ENCODE measurements around the gene PLA1A. TPM values are rescaled to one million over a fixed set of nuclear protein-coding genes. Genes with fewer than 3 reads are reported as not detected.

The PLA1A gene
- total RNA-seq, 1 donor from 2014 or later = not detected

DNA sequence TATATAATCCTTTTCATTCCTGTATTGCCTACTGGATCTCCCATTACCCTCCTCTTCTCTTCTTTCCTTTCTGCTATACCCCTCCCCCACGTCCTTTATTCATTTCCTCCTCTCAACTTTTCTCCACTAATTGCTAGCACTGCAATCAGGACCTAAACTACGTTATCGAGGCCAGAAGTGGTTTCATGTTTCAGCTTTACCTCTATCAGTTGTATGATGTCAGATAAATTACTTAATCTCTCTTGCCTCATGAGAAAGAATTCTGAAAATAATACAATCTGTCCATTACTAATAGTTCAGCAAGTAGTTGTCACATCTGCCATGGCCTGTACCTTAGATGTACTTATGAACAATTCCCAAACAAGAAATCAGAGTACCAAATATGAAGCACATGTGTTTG lies 52.1 kb downstream of the PLA1A start:
- intact Hi-C loops (cut with micrococcal nuclease) = no loop called here
- no peaks in the 10 kb centered on the region for H3K9me3 Mint-ChIP-seq

DNA sequence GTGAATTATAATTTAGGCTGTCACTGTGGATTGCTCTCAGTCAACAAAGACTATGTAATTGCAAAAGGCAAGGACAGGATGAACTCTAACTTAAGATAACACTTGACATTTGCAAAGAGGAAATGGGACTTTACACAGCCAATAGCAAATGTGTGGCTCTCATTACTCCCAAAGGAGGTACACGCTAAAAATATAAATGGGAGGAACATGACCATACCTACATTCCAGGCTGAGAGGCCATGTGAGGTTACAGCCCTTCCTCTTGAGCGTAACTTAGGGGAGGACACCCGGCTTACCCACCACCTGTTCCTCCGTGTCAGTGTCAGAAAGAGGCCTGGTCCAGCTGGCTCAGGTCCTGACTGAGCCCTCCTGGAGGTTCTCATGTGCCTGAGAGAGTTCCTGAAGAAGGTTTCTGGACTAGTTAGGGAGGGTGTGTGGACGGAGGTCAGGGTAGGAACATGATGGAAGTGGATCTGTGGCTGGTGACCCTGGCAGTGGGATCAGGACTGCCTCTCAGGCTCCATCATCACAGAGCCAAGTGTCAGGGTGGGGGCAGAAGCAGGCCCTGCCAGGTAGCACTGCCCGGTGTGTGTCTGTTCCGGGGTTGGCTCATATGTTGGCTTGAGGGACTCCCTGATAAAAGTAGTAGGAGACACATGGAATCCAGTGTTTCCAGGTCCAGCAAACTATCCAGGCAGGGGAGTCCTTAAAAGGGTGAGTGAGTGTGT lies 54.8 kb downstream of the PLA1A start:
- peaks cover 7% of the 10 kb centered on the region for H3K4me1 Mint-ChIP-seq (ENCODE audit: low read depth)
- intact Hi-C loops (cut with micrococcal nuclease) = no loop called here

More for the DNA sequence above, 52.1 kb downstream of the PLA1A start:
- H3K4me3 Mint-ChIP-seq (ENCODE audit: low read depth) = no peak overlapping the region
- peaks cover 5% of the 10 kb centered on the region for H3K4me1 Mint-ChIP-seq (ENCODE audit: low read depth)
- H3K27ac Mint-ChIP-seq = no peak overlapping the region
- H3K36me3 Mint-ChIP-seq (ENCODE audit: low read depth) = no peaks in the 10 kb centered on the region
- H3K27me3 Mint-ChIP-seq (ENCODE audit: low read depth) = no peaks in the 10 kb centered on the region
- no peak for DNase-seq (ENCODE audit: low spot score)

DNA sequence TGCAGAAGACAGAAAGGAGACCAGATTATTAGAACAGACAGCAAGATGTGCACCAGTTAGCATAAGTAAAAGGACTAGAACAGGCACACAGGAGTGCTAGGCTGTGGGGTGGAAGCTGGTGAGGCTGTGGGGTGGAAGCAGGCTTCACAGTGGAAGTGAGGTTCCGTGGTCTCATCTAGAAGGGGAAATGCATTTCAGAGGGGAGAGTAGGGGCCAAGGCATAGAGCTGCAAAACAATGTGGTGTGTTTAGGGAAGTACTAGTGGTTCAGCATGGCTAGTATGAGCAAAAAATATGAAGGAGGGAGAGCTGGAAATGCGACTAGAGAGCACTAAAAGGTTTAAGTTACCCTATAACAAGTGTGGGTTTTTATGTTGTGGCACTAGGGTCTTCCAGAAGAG lies 56.2 kb downstream of the PLA1A start:
- Mint-ChIP-seq H3K36me3 (ENCODE audit: low read depth) (no peaks in the 10 kb centered on the region), H3K9me3 (no peaks in the 10 kb centered on the region), H3K27ac (no peak overlapping the region), H3K4me3 (ENCODE audit: low read depth) (no peak overlapping the region), H3K4me1 (ENCODE audit: low read depth) (peaks cover 14% of the 10 kb centered on the region), H3K27me3 (ENCODE audit: low read depth) (no peaks in the 10 kb centered on the region)
- DNase-seq (ENCODE audit: low spot score) = no peak
- intact Hi-C loops (cut with micrococcal nuclease) = no loop called here

More for the DNA sequence above, 54.8 kb downstream of the PLA1A start:
- H3K27me3 Mint-ChIP-seq (ENCODE audit: low read depth) = no peaks in the 10 kb centered on the region
- no peaks in the 10 kb centered on the region for H3K9me3 Mint-ChIP-seq
- DNase-seq (ENCODE audit: low spot score) = no peak
- no peak overlapping the region for H3K27ac Mint-ChIP-seq
- no peak overlapping the region for H3K4me3 Mint-ChIP-seq (ENCODE audit: low read depth)
- H3K36me3 Mint-ChIP-seq (ENCODE audit: low read depth) = no peaks in the 10 kb centered on the region

DNA sequence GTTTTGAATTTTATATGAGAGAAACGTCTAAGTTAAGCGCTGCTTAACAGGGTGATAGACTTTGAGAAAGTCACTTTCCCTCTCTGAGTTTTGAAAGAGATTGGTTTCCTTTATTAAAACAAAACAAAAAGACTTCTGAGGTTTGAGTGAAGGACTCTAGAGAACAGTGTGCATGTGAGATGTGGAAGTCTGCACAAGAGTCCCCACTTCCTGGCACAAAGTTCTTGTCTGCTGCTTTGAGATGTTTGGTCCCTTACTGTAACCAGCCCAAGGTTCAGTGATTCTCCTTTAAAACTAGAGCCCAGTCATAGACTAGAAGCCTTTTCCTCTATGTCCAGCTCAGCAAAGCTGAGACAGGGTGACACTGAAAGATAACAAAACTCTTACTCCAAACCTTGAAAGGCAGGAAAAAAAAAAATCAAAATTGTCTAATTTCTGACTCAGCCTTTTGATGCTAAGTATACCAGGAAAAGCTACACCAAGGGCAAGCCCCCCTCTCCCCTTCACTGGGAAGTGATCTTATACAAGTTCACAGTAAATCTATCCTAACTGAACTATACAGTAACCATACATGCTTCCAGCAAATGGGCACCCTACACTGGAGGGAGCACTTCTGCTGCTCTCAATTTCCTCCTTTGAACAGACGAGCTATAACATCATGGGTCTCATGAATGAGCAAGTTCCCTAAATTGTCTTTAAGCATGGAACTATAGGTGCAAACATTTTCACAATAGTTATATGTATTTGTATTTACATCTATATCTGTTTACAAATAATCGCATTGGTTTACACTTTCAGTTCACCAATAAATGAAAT lies 60.4 kb downstream of the PLA1A start:
- Mint-ChIP-seq H3K4me1 (ENCODE audit: low read depth) (peaks cover 10% of the 10 kb centered on the region), H3K4me3 (ENCODE audit: low read depth) (no peak overlapping the region), H3K36me3 (ENCODE audit: low read depth) (no peaks in the 10 kb centered on the region), H3K27ac (no peak overlapping the region), H3K27me3 (ENCODE audit: low read depth) (no peaks in the 10 kb centered on the region), H3K9me3 (no peaks in the 10 kb centered on the region)
- no peak for DNase-seq (ENCODE audit: low spot score)
- intact Hi-C loops (cut with micrococcal nuclease) = no loop called here

DNA sequence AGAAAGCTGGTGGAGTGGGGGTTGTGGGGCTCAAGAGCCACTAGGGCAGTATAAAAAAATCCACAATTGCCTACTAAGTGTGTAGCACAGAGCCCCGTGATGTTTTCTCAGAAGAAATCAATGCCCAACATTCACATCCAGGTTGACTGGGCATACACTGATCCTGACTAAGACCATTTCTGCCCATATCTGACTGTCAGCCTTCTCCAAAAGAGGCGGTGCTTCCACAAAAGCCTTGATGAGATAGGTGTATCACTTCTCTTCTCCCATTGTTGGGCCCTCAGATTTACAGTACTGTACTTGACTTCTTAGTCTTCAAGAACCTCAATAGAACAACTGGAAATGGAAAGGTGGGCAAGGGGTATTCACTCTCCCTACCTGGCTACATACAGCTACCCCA lies 61.3 kb downstream of the PLA1A start:
- H3K36me3 Mint-ChIP-seq (ENCODE audit: low read depth) = peaks cover 4% of the 10 kb centered on the region
- peaks cover 10% of the 10 kb centered on the region for H3K4me1 Mint-ChIP-seq (ENCODE audit: low read depth)
- DNase-seq (ENCODE audit: low spot score) = no peak
- H3K27ac Mint-ChIP-seq = no peak overlapping the region
- H3K4me3 Mint-ChIP-seq (ENCODE audit: low read depth) = no peak overlapping the region
- H3K27me3 Mint-ChIP-seq (ENCODE audit: low read depth) = no peaks in the 10 kb centered on the region
- intact Hi-C loops (cut with micrococcal nuclease) = no loop called here
- H3K9me3 Mint-ChIP-seq = no peaks in the 10 kb centered on the region

DNA sequence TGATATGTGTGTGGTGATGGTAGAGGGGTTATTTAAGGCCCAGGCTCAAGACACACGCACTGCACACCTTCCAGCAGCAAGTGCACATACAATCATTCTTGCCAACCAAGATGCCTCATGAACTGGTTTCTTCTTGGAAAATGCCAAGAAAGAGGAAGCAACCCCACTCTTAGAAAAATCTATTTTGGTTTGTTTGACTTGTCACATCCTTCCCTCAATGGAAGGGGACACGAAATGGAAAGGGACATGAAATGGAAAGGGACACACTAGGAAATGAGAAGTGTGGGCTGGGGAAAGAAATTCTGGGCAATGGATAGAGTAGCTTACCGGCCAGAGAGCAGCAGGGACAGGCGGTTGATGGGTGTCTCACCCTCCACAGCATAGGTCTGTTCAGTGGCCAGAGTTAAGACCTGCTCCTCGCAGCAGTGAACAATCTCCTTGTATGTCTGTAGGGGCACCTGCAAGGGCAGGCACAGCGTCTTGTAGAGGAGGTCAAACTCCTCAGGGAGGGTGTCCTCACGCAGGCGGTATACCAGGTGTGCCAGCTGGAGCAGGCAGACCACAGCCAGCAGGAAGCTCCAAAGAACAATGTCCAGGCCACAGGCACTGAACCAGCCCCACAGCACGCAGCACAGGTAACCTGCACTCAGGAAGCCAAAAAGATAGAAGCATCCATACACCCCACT lies 62.1 kb downstream of the PLA1A start:
- Mint-ChIP-seq H3K4me1 (ENCODE audit: low read depth) (peaks cover 12% of the 10 kb centered on the region), H3K36me3 (ENCODE audit: low read depth) (peaks cover 4% of the 10 kb centered on the region), H3K27ac (no peak overlapping the region), H3K27me3 (ENCODE audit: low read depth) (no peaks in the 10 kb centered on the region), H3K9me3 (no peaks in the 10 kb centered on the region), H3K4me3 (ENCODE audit: low read depth) (no peak overlapping the region)
- no peak for DNase-seq (ENCODE audit: low spot score)
- intact Hi-C loops (cut with micrococcal nuclease) = no loop called here

DNA sequence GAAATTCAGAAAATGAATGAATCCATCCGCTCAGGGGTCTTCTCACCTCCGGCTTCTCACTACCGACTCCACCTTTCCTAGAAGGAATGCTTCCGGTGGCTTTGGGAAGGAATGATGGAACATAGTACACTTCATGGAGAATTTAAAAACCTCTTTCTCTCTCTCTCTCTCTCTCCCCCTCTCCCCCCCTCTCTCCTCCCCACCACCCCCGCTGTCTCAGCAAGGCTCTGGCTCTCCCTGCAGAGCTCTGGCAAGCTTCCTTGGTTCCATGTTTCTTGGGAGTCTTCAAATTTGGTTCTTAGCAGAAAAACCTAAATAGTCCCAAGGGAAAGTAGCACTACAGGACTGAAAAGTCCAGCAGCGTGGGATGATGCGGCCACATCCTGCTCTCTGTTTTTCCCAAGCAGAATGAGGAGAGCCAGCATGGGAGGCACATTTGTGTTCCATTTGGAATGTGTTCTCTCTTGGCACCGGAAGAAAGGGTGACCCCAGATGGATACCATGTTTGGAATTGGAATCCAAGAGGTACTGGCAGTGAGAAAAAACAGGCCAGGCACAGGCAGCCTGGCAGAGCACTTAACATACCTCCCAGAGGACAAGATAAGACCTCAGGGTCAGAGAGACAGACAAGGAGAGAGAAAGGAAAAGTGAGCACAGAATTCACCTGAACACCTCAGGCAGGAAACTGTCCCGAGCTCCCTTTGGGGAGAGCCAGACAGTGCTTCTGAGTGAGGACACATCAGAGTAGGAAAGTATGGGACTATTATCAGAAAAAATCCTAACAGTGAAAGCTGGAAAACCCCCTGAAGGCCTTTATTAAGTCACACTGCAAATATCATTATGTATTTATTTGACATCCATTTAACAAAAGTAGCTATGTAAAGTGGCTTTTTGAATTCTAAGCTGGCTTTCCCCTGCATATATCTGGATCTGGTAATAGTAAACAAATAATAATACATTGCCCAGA lies 63.1 kb downstream of the PLA1A start, which contains the start of gene POPDC2:
Gene POPDC2 (minus strand): TSS at position 116 of the 967 bp plus-strand sequence. CDS start 166 bp downstream, outside the sequence.
- Mint-ChIP-seq H3K27ac (no peak within 1 kb of the TSS), H3K4me3 (ENCODE audit: low read depth) (no peak within 1 kb of the TSS), H3K27me3 (ENCODE audit: low read depth) (no peaks in the 10 kb centered on the region), H3K9me3 (no peaks in the 10 kb centered on the region), H3K4me1 (ENCODE audit: low read depth) (peaks cover 12% of the 10 kb centered on the region), H3K36me3 (ENCODE audit: low read depth) (peaks cover 4% of the 10 kb centered on the region)
- no peak for DNase-seq (ENCODE audit: low spot score)
- intact Hi-C loops (cut with micrococcal nuclease) = no loop called here

DNA sequence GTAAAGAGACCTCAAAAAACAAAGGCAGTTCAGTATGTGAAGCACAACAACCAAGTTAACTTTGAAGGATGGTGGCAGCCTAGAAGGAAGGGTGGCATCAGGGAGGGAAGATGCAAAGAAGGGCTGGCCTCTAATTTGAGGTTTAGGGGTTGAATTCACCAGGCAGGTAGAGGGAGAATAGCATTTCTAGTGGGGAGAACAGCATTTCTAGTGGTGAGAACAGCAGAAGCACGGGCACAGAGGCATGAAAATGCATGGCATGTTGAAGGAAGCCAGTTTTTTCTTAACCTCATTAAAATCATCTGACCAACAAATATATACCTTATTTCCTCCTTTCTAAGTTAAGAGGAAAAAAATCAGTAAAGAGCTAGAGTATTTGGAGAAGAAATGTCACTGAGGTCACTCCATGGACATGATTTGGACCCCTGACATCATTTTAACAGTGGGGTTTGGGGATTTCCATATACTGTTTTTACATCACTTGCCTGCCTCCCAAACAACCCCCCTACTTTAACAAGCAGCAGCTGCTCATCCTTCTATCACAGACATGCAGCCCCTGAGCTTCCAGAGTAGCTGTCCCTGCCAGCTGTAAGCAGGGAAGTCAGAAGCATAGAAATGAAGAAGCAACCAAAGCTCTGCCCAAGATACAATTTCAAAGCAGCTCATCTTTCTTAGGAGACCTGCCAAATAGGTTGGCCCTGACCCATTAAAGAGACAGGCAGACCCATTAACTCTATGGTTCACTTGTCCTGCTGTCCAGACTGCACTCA lies 65.1 kb downstream of the PLA1A start:
- H3K27ac Mint-ChIP-seq = peak overlapping the region; percentile 15
- no peaks in the 10 kb centered on the region for H3K9me3 Mint-ChIP-seq
- H3K4me1 Mint-ChIP-seq (ENCODE audit: low read depth) = peaks cover 9% of the 10 kb centered on the region
- intact Hi-C loops (cut with micrococcal nuclease) = no loop called here
- H3K36me3 Mint-ChIP-seq (ENCODE audit: low read depth) = peaks cover 15% of the 10 kb centered on the region
- DNase-seq (ENCODE audit: low spot score) = no peak
- H3K4me3 Mint-ChIP-seq (ENCODE audit: low read depth) = no peak overlapping the region
- H3K27me3 Mint-ChIP-seq (ENCODE audit: low read depth) = no peaks in the 10 kb centered on the region

DNA sequence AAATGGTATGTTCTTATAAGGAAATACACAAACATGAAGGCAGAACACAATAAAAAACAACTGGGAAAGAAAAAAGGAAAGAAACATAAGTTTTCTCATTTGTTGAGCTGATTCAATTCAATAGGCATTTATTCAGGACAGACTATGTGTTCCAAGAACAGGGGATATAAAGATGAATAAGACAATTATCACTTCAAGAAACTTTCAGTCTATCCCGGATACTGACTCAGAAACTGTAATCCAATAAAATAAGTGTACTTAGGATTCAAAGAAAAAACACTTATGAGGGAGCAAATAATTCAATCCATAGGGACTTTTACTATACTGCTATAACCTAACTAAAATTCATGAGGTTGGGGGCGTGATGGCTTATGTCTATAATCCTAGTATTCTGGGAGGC lies 66.2 kb downstream of the PLA1A start:
- Mint-ChIP-seq H3K4me1 (ENCODE audit: low read depth) (peaks cover 4% of the 10 kb centered on the region), H3K27ac (no peak overlapping the region), H3K27me3 (ENCODE audit: low read depth) (no peaks in the 10 kb centered on the region), H3K4me3 (ENCODE audit: low read depth) (no peak overlapping the region), H3K36me3 (ENCODE audit: low read depth) (peaks cover 17% of the 10 kb centered on the region), H3K9me3 (no peaks in the 10 kb centered on the region)
- DNase-seq (ENCODE audit: low spot score) = no peak
- intact Hi-C loops (cut with micrococcal nuclease) = no loop called here

DNA sequence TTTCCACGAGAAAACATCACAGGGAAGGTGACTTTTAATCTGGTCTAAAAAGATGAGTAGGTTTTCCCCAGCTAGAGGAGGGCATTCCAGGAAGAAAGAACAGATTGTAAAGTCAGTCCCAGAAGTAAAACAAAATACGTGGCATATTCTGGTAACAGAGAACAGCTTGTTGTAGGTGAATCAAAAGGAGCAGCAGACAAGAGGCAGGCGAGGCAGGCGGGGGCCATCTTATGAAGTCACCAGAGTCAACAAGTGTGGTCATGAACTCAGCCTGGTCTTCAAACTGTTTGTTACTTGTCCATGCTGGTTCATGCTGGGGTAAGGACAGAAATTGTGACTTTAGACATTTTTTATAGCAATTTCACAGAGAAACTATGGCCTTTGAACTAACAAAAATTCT lies 66.7 kb downstream of the PLA1A start:
- no peak overlapping the region for H3K4me3 Mint-ChIP-seq (ENCODE audit: low read depth)
- DNase-seq (ENCODE audit: low spot score) = no peak
- peaks cover 22% of the 10 kb centered on the region for H3K36me3 Mint-ChIP-seq (ENCODE audit: low read depth)
- intact Hi-C loops (cut with micrococcal nuclease) = no loop called here
- no peaks in the 10 kb centered on the region for H3K27me3 Mint-ChIP-seq (ENCODE audit: low read depth)
- no peak overlapping the region for H3K27ac Mint-ChIP-seq
- peaks cover 4% of the 10 kb centered on the region for H3K4me1 Mint-ChIP-seq (ENCODE audit: low read depth)
- H3K9me3 Mint-ChIP-seq = no peaks in the 10 kb centered on the region

DNA sequence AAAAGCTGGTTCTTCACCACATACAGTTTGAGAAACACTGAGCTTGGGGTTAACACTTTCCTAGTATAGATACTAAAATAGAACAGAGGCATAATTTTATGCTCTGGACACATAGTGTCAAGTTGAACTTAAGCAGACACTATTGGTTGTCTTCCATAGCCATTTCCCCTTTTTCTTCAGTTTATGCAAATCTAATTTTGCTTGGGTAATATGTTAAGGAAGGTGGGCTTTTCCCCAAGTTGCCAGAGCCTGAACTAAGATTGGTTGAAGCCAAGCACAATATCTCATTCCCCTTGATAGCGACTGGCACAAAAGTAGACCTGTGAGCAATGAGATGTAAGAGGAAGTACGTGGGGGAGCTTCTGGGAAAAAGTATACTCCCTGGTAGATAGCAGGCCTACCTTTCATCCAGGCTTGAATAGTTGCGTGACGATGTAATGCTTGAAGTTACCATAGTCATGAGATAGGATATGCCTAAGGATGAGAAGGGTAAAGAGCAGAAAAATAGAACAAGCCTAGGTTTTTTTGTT lies 67.2 kb downstream of the PLA1A start:
- intact Hi-C loops (cut with micrococcal nuclease) = no loop called here
- H3K9me3 Mint-ChIP-seq = no peaks in the 10 kb centered on the region

More for the DNA sequence above, 67.2 kb downstream of the PLA1A start:
- Mint-ChIP-seq H3K36me3 (ENCODE audit: low read depth) (peaks cover 26% of the 10 kb centered on the region), H3K27me3 (ENCODE audit: low read depth) (no peaks in the 10 kb centered on the region), H3K4me3 (ENCODE audit: low read depth) (no peak overlapping the region), H3K27ac (no peak overlapping the region), H3K4me1 (ENCODE audit: low read depth) (peaks cover 5% of the 10 kb centered on the region)
- DNase-seq (ENCODE audit: low spot score) = no peak
